ENCODE data around the gene CD55. TPM values are rescaled to one million over a fixed set of nuclear protein-coding genes. Genes with fewer than 3 reads are reported as not detected.

CD55 gene
- total and polyA plus RNA-seq, 2 experiments from 2014 or later: 16.7 to 18.5 TPM

DNA sequence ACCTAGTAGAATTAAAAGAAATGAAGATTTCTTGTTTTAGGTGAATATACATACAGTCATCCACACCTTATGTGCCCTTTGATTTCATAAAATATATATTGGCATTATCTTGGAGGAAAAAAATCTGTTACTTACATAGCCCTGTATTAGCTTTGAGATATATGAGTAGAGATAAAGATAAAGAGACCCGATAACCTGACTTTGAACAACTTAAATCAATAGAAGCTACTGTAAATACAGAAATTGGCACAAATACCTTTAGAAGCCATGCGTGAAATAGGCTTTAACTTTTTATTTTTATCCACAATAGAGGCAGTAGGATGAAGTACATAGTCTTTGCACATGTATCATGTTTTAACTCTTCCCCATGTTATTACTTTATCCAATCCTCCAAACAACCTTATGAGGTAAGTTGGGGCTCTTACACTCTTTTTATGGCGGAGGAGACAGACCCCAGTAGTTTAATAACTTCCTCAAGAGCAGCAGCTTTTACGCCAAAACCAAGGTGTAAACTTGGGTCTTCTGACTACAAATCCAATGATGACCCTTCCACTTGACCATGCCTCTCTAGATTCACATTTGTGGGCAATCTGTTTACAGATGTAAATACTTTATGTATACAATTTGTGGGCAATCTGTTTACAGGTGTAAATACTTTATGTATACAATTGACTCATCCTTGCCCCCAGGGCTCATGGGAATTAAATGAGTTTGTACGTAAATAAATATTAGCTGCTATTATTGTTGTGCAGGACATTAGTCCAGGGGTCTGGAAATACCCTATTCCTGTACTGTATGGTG is 2.1 kb downstream of the CD55 start:
- Mint-ChIP-seq H3K4me1 (peaks cover 4% of the 10 kb centered on the region), H3K9me3 (no peaks in the 10 kb centered on the region), H3K27ac (no peak overlapping the region), H3K4me3 (no peak overlapping the region), H3K27me3 (ENCODE audit: insufficient read depth, low read depth, poor library complexity) (peaks cover 5% of the 10 kb centered on the region), H3K36me3 (ENCODE audit: low read depth) (peaks cover 35% of the 10 kb centered on the region)
- Histone ChIP-seq H3K27me3 (ENCODE audit: insufficient read depth) (no peaks in the 10 kb centered on the region), H3K79me2 (replicated peaks; ENCODE audit: insufficient read depth) (peaks cover 11% of the 10 kb centered on the region), H3K4me3 (no peak overlapping the region), H2AFZ (no peak overlapping the region), H3K4me2 (no peak overlapping the region), H3K4me1 (ENCODE audit: insufficient read depth) (peaks cover 5% of the 10 kb centered on the region; the same call in 1 of the 2 replicates), H3K36me3 (ENCODE audit: insufficient read depth) (peaks cover 20% of the 10 kb centered on the region; the same call in 1 of the 2 replicates), H4K20me1 (replicated peaks; ENCODE audit: insufficient read depth) (peaks cover 2% of the 10 kb centered on the region), H3K9me2 (ENCODE audit: insufficient read depth) (no peaks in the 10 kb centered on the region), H3F3A (replicated peaks; ENCODE audit: low read depth) (no peaks in the 10 kb centered on the region), H3K27ac (ENCODE audit: low read depth) (no peak overlapping the region)
- no peak for TF ChIP-seq POLR2AphosphoS5 (IDR thresholded peaks at IDR 0.05; ENCODE audit: low read depth)
- TF ChIP-seq JUNB (IDR thresholded peaks at IDR 0.05; ENCODE audit: unreplicated experiment): no peak
- TF ChIP-seq ZNF114 (CRISPR knock-in tag; IDR thresholded peaks at IDR 0.05): no peak
- no peak for TF ChIP-seq EZH2 (IDR thresholded peaks at IDR 0.05; ENCODE audit: low read depth, unreplicated experiment)
- TF ChIP-seq, protein P1, sequence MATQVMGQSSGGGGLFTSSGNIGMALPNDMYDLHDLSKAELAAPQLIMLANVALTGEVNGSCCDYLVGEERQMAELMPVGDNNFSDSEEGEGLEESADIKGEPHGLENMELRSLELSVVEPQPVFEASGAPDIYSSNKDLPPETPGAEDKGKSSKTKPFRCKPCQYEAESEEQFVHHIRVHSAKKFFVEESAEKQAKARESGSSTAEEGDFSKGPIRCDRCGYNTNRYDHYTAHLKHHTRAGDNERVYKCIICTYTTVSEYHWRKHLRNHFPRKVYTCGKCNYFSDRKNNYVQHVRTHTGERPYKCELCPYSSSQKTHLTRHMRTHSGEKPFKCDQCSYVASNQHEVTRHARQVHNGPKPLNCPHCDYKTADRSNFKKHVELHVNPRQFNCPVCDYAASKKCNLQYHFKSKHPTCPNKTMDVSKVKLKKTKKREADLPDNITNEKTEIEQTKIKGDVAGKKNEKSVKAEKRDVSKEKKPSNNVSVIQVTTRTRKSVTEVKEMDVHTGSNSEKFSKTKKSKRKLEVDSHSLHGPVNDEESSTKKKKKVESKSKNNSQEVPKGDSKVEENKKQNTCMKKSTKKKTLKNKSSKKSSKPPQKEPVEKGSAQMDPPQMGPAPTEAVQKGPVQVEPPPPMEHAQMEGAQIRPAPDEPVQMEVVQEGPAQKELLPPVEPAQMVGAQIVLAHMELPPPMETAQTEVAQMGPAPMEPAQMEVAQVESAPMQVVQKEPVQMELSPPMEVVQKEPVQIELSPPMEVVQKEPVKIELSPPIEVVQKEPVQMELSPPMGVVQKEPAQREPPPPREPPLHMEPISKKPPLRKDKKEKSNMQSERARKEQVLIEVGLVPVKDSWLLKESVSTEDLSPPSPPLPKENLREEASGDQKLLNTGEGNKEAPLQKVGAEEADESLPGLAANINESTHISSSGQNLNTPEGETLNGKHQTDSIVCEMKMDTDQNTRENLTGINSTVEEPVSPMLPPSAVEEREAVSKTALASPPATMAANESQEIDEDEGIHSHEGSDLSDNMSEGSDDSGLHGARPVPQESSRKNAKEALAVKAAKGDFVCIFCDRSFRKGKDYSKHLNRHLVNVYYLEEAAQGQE (IDR thresholded peaks at IDR 0.05; ENCODE audit: unreplicated experiment): no peak
- TF ChIP-seq, protein P2, sequence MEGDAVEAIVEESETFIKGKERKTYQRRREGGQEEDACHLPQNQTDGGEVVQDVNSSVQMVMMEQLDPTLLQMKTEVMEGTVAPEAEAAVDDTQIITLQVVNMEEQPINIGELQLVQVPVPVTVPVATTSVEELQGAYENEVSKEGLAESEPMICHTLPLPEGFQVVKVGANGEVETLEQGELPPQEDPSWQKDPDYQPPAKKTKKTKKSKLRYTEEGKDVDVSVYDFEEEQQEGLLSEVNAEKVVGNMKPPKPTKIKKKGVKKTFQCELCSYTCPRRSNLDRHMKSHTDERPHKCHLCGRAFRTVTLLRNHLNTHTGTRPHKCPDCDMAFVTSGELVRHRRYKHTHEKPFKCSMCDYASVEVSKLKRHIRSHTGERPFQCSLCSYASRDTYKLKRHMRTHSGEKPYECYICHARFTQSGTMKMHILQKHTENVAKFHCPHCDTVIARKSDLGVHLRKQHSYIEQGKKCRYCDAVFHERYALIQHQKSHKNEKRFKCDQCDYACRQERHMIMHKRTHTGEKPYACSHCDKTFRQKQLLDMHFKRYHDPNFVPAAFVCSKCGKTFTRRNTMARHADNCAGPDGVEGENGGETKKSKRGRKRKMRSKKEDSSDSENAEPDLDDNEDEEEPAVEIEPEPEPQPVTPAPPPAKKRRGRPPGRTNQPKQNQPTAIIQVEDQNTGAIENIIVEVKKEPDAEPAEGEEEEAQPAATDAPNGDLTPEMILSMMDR (conservative IDR thresholded peaks at IDR 0.05; ENCODE audit: low read depth in 2 of 2): no peak
- TF ChIP-seq NANOG (IDR thresholded peaks at IDR 0.05; ENCODE audit: borderline replicate concordance): no peak
- TF ChIP-seq, protein P3, sequence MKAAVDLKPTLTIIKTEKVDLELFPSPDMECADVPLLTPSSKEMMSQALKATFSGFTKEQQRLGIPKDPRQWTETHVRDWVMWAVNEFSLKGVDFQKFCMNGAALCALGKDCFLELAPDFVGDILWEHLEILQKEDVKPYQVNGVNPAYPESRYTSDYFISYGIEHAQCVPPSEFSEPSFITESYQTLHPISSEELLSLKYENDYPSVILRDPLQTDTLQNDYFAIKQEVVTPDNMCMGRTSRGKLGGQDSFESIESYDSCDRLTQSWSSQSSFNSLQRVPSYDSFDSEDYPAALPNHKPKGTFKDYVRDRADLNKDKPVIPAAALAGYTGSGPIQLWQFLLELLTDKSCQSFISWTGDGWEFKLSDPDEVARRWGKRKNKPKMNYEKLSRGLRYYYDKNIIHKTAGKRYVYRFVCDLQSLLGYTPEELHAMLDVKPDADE (IDR thresholded peaks at IDR 0.05): no peak
- TF ChIP-seq EZH2phosphoT487 (IDR thresholded peaks at IDR 0.05; ENCODE audit: unreplicated experiment): no peak
- TF ChIP-seq CREB1 (CRISPR knock-in tag; IDR thresholded peaks at IDR 0.05; ENCODE audit: low read depth): no peak
- TF ChIP-seq ZNF331 (CRISPR knock-in tag; IDR thresholded peaks at IDR 0.05; ENCODE audit: low read depth): no peak
- no peak for TF ChIP-seq STAT1 (IDR thresholded peaks at IDR 0.05; ENCODE audit: unreplicated experiment)
- TF ChIP-seq ZNF462 (CRISPR knock-in tag; IDR thresholded peaks at IDR 0.05): no peak
- DNase-seq (ENCODE audit: low spot score) (no peak), ATAC-seq (no peak)

Measured in GM23338 (cell line).